Stimulated activated CD4-positive, alpha-beta T cell treated with anti-CD3 and anti-CD28 coated beads, Interleukin-12 subunit alpha, Interleukin-12 subunit beta, amount 100 ng/mL, for 24 hours (primary cell): Measurements from ENCODE around the gene OSM.

Experiments
- DNase-seq, 2 experiments: peaks; one replicate each; pipeline ENCODE4 v3.0.0-alpha.2; 2020; ENCODE audit warnings: low read depth in 2 of 2

OSM gene

GRCh38 chr22:30266445-30267381 lies at the start of gene OSM:
OSM (minus strand) TSS chr22:30266851; CDS start chr22:30266799, 52 bp downstream.
- peak in 1 of 2 experiments; percentile 76 for DNase-seq

GRCh38 chr22:30315962-30316576 lies 49.4 kb upstream of the OSM start:
- DNase-seq: no peak

GRCh38 chr22:30314915-30315314 lies 48.3 kb upstream of the OSM start:
- DNase-seq: peak; percentile 24 to 38

- DNase-seq: no peak
Measured at GRCh38 chr22:30313527-30314363, 47.1 kb upstream of the OSM start.

- no peak for DNase-seq
Measured at GRCh38 chr22:30312053-30312452, 45.4 kb upstream of the OSM start.

GRCh38 chr22:30310881-30311771 lies 44.5 kb upstream of the OSM start:
- DNase-seq: no peak

- no peak for DNase-seq
Measured at GRCh38 chr22:30309951-30310741, 43.5 kb upstream of the OSM start.

GRCh38 chr22:30308518-30309230 lies 42.0 kb upstream of the OSM start:
- no peak for DNase-seq

GRCh38 chr22:30308093-30308492 lies 41.4 kb upstream of the OSM start:
- DNase-seq: no peak

- no peak for DNase-seq
Measured at GRCh38 chr22:30307041-30307574, 40.5 kb upstream of the OSM start.

- no peak for DNase-seq
Measured at GRCh38 chr22:30306627-30307011, 40.0 kb upstream of the OSM start.

GRCh38 chr22:30305906-30306626 lies 39.4 kb upstream of the OSM start:
- no peak for DNase-seq

- DNase-seq: peak in 1 of 2 experiments; percentile 38
Measured at GRCh38 chr22:30305519-30305905, 38.9 kb upstream of the OSM start.

- no peak for DNase-seq
Measured at GRCh38 chr22:30304495-30305244, 38.0 kb upstream of the OSM start.

- no peak for DNase-seq
Measured at GRCh38 chr22:30302810-30303138, 36.1 kb upstream of the OSM start.

GRCh38 chr22:30301995-30302809 lies 35.6 kb upstream of the OSM start:
- DNase-seq: no peak

- DNase-seq: no peak
Measured at GRCh38 chr22:30299322-30299721, 32.7 kb upstream of the OSM start.
